ENCODE data around the gene FMO4.
"Not testable (repeated sequence)": the region's sequence is repeated elsewhere in the genome, so short reads cannot be mapped to it uniquely, and the experiment has no call there.

Gene FMO4

DNA sequence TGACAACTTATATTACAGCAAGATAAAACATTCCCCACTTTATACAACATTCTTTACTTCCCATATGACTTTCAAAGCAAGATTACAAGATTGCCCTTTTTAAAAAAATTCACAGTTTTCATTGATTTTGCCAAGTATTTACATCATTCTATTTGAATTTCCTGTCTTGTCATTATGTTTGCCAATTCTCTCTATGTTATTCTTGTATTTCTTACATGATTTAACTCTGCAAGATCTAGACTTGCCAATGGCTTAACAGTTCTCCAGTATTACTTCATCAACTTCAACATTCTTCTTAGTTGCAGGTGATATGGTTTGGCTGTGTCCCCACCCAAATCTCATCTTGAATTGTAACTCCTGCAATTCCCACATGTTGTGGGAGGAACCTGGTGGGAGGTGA lies 31.6 kb downstream of the FMO4 start:
- Histone ChIP-seq H3K9me3 (replicated peaks in 1 of 11) (peaks cover 0 to 24% (median 7%) of the 10 kb centered on the region in 11 experiments; a peak in 5 of 22 replicates), H3K27me3 (no peaks in the 10 kb centered on the region), H3K4me1 (no peaks in the 10 kb centered on the region), H3K36me3 (no peaks in the 10 kb centered on the region), H3K4me3 (no peak overlapping the region), H3K9ac (no peak overlapping the region), H3K4me2 (no peak overlapping the region), H3K27ac (no peak overlapping the region), H4K20me1 (no peaks in the 10 kb centered on the region)
- no peak for TF ChIP-seq Cebpa-rat (IDR thresholded peaks at IDR 0.05)

- H3K4me1 ChIP-seq: no peaks in the 10 kb centered on the region
- H3K27ac ChIP-seq: no peak overlapping the region
- no peaks in the 10 kb centered on the region for H3K27me3 ChIP-seq
- H4K20me1 ChIP-seq: no peaks in the 10 kb centered on the region
- no peaks in the 10 kb centered on the region for H3K36me3 ChIP-seq
- TF ChIP-seq Cebpa-rat (IDR thresholded peaks at IDR 0.05): no peak
- H3K9me3 ChIP-seq (replicated peaks in 1 of 11): peaks cover 0 to 18% (median 7%) of the 10 kb centered on the region in 11 experiments; a peak in 5 of 22 replicates
- no peak overlapping the region for H3K9ac ChIP-seq
- no peak overlapping the region for H3K4me2 ChIP-seq
- H3K4me3 ChIP-seq: no peak overlapping the region
Observed at GRCh38 chr1:171346881-171347280, 32.9 kb downstream of the FMO4 start.

DNA sequence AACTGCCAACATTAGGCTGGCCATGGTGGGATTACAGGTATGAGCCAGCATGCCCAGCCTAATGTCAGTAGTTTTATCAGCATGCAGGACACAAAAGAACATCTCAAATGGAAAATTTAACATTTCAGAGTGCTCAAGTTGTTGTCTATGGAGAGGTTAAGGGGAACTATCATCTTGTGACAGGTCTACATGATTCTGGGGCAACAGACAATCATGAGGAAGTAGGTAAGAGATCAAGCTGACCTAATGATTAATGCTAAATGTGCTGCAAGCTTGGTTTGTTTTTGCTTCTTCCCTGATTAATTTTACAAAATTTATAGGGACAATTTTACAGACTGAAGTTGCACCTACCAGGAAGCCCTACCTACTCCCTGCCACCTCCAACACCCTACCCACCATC lies 36.6 kb downstream of the FMO4 start:
- H3K4me1 ChIP-seq: no peaks in the 10 kb centered on the region

DNA sequence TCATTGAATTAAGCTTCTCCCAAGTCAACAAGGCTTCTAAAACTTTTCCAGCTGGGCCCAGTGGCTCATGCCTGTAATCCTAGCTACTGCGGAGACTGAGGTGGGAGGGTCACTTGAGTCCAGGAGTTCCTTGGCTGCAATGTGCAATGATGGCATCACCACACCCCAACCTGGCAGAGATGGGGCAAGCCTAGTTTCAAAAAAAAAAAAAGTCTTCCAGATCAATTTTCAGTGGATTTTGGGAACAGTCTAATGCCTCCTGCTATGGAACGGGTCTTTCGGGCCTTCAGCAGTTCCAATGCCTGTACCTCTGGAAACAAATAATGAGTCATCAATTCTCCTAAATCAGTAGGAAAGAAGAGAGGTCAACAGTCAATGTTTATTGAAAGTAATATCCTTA lies 38.0 kb downstream of the FMO4 start:
- H3K27ac ChIP-seq: no peak overlapping the region
- no peak for TF ChIP-seq Cebpa-rat (IDR thresholded peaks at IDR 0.05)

More for the DNA sequence above, 36.6 kb downstream of the FMO4 start:
- no peaks in the 10 kb centered on the region for H3K27me3 ChIP-seq
- no peak overlapping the region for H3K27ac ChIP-seq
- no peak overlapping the region for H3K4me3 ChIP-seq
- TF ChIP-seq Cebpa-rat (IDR thresholded peaks at IDR 0.05): no peak
- H3K9ac ChIP-seq: no peak overlapping the region
- H3K4me2 ChIP-seq: no peak overlapping the region
- H3K36me3 ChIP-seq: no peaks in the 10 kb centered on the region
- H4K20me1 ChIP-seq: no peaks in the 10 kb centered on the region
- H3K9me3 ChIP-seq (replicated peaks in 1 of 11): peaks cover 0 to 15% (median 7%) of the 10 kb centered on the region in 11 experiments; a peak in 5 of 22 replicates

GRCh38 chr1:171352554-171352953 lies 38.6 kb downstream of the FMO4 start:
- no peaks in the 10 kb centered on the region for H4K20me1 ChIP-seq
- H3K9me3 ChIP-seq (replicated peaks in 1 of 11): 0 out of 22 replicates have a peak, but pooled peaks cover 0 to 7% (median 0%) of the 10 kb centered on the region in 11 experiments
- H3K4me3 ChIP-seq: no peak overlapping the region
- no peak overlapping the region for H3K27ac ChIP-seq
- TF ChIP-seq Cebpa-rat (IDR thresholded peaks at IDR 0.05): no peak
- H3K27me3 ChIP-seq: no peaks in the 10 kb centered on the region
- H3K4me1 ChIP-seq: no peaks in the 10 kb centered on the region
- no peak overlapping the region for H3K9ac ChIP-seq
- H3K36me3 ChIP-seq: no peaks in the 10 kb centered on the region
- H3K4me2 ChIP-seq: no peak overlapping the region

More for the DNA sequence above, 38.0 kb downstream of the FMO4 start:
- Histone ChIP-seq H4K20me1 (no peaks in the 10 kb centered on the region), H3K4me1 (no peaks in the 10 kb centered on the region), H3K27me3 (no peaks in the 10 kb centered on the region), H3K36me3 (no peaks in the 10 kb centered on the region), H3K4me2 (no peak overlapping the region), H3K4me3 (no peak overlapping the region), H3K9me3 (replicated peaks in 1 of 11) (0 out of 22 replicates have a peak, but pooled peaks cover 0 to 7% (median 0%) of the 10 kb centered on the region in 11 experiments), H3K9ac (no peak overlapping the region)

DNA sequence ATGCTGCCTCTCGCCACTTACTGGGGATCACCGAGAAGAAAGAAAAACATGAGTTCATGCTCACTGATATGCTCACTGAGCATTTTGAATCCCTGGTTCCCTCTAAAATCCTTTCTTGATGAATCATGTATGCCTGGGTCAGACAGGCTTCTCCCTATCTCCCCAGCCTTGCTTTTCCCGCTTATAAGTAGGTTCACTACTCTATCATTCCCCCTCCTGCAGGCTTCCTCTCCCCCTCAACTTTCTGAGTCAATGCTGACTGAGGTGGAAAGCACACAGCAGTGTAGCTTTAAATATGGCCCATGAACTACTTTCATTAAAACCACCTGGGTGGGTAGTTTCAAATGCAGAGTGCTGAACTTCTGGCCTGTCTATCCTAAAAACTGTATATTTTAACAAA lies 41.7 kb downstream of the FMO4 start:
- H3K27me3 ChIP-seq: no peaks in the 10 kb centered on the region
- no peaks in the 10 kb centered on the region for H3K36me3 ChIP-seq
- no peak overlapping the region for H3K9ac ChIP-seq
- H4K20me1 ChIP-seq: no peaks in the 10 kb centered on the region
- H3K27ac ChIP-seq: no peak overlapping the region
- H3K4me2 ChIP-seq: no peak overlapping the region
- H3K4me3 ChIP-seq: no peak overlapping the region
- H3K9me3 ChIP-seq (replicated peaks in 1 of 11): no peaks in the 10 kb centered on the region
- no peaks in the 10 kb centered on the region for H3K4me1 ChIP-seq
- no peak for TF ChIP-seq Cebpa-rat (IDR thresholded peaks at IDR 0.05)

GRCh38 chr1:171357179-171357578 lies 43.2 kb downstream of the FMO4 start:
- Histone ChIP-seq H3K36me3 (no peaks in the 10 kb centered on the region), H3K9me3 (replicated peaks in 1 of 11) (no peaks in the 10 kb centered on the region), H3K4me2 (no peak overlapping the region), H3K27ac (no peak overlapping the region), H3K9ac (no peak overlapping the region), H3K27me3 (no peaks in the 10 kb centered on the region), H4K20me1 (no peaks in the 10 kb centered on the region), H3K4me3 (no peak overlapping the region), H3K4me1 (no peaks in the 10 kb centered on the region)
- no peak for TF ChIP-seq Cebpa-rat (IDR thresholded peaks at IDR 0.05)

GRCh38 chr1:171359355-171359648 lies 45.3 kb downstream of the FMO4 start:
- not testable (repeated sequence) for H3K4me1 ChIP-seq; H3K4me3 ChIP-seq; H3K9me3 ChIP-seq (replicated peaks in 1 of 11); H3K9ac ChIP-seq; H3K27ac ChIP-seq; H3K36me3 ChIP-seq; H3K4me2 ChIP-seq; H3K27me3 ChIP-seq; H4K20me1 ChIP-seq

- H3K4me1 ChIP-seq, H3K36me3 ChIP-seq, H3K9ac ChIP-seq, H3K27ac ChIP-seq, H3K27me3 ChIP-seq, H3K4me2 ChIP-seq, H4K20me1 ChIP-seq, H3K4me3 ChIP-seq: not testable (repeated sequence)
- peaks cover 0 to 14% (median 0%) of the 10 kb centered on the region in 11 experiments; a peak in 7 of 22 replicates for H3K9me3 ChIP-seq (replicated peaks in 1 of 11)
Observed at GRCh38 chr1:171359731-171360527, 45.9 kb downstream of the FMO4 start.

DNA sequence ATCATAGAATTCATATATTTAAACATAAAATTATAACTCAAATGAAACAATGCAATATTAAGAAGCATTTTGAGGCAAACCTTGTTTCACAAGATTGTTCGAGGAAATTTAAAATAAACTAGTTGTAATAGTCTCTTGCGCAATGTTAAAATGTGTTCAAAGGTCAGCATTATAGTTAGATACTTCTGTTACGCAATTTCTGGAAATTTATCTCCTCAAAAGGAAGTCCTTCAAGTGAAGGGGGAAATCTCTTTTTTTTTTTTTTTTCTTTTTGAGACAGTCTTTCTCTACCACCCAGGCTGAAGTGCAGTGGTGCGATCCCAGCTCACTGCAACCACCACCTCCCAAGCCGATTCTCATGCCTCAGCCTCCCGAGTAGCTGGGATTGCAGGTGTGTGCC lies 52.1 kb downstream of the FMO4 start:
- Histone ChIP-seq H3K36me3 (no peaks in the 10 kb centered on the region), H3K27ac (no peak overlapping the region), H3K9me3 (replicated peaks in 1 of 11) (peaks cover 0 to 19% (median 0%) of the 10 kb centered on the region in 11 experiments; a peak in 7 of 22 replicates), H3K27me3 (no peaks in the 10 kb centered on the region), H4K20me1 (no peaks in the 10 kb centered on the region), H3K4me1 (peaks cover 0 to 19% (median 2%) of the 10 kb centered on the region in 10 experiments; a peak in 9 of 20 replicates), H3K9ac (no peak overlapping the region), H3K4me2 (peak overlapping the region in 5 of 11 experiments; percentile 6 to 46 (median 41); a peak in 9 of 22 replicates), H3K4me3 (no peak overlapping the region)
- peak in 9 of 11 experiments; percentile 30 to 86 (median 65); a peak in 14 of 22 replicates for TF ChIP-seq Cebpa-rat (IDR thresholded peaks at IDR 0.05)
